Left ventricle myocardium inferior (tissue), 1 donor: ENCODE results near the gene NRIP1. TPM values are rescaled to one million over a fixed set of nuclear protein-coding genes. Genes with fewer than 3 reads are reported as not detected.

Experiments used
- DNase-seq: peaks from one replicate; pipeline ENCODE4 v3.0.0-alpha.2; 2020
- H3K27ac ChIP-seq: fragments of 200-600 bp; replicated peaks from 2 replicates; pipeline ENCODE4 v1.8.0; 2021
- H3K27me3 ChIP-seq: fragments of 200-600 bp; 2 replicates; pipeline ENCODE4 v1.8.0; 2021; ENCODE audit warnings: low read depth
- H3K36me3 ChIP-seq: fragments of 200-600 bp; 2 replicates; pipeline ENCODE4 v1.8.0; 2021
- H3K4me1 ChIP-seq: fragments of 200-600 bp; 2 replicates; pipeline ENCODE4 v1.8.0; 2021
- H3K4me3 ChIP-seq: fragments of 200-600 bp; 2 replicates; pipeline ENCODE4 v1.8.0; 2021; ENCODE audit warnings: mild to moderate bottlenecking, moderate library complexity
- H3K9me3 ChIP-seq: fragments of 200-600 bp; replicated peaks from 2 replicates; pipeline ENCODE4 v1.8.0; 2021
- CTCF ChIP-seq: fragments of 200-600 bp; IDR thresholded peaks from 2 replicates; pipeline ENCODE4 v1.8.0; 2021; ENCODE audit warnings: antibody characterized with exemption, mild to moderate bottlenecking, borderline replicate concordance
- intact Hi-C: fragments of 100-400 bp; cut with micrococcal nuclease; formaldehyde crosslinking; loops from one replicate; pipeline ENCODE4 v1.11.0; 2022
- total RNA-seq: library from RNA; stranded (reverse); fragmentation: NEBNext Ultra II Directional; extraction: Animal tissue kit (Norgen Biotek cat#: 25700); gene quantifications from one replicate; pipeline ENCODE4 v1.2.1, GENCODE V29; 2021
- donor health status: DM: no; HTN: yes; CAD: no; lungs with severe emphysema.

Gene NRIP1
- total RNA-seq, 1 donor from 2014 or later: 16.8 TPM

- DNase-seq: no peak
- TF ChIP-seq CTCF: no peak
- H3K4me3 ChIP-seq: no peak overlapping the region
- no peak overlapping the region for H3K27ac ChIP-seq
- no peaks in the 10 kb centered on the region for H3K27me3 ChIP-seq
- no peaks in the 10 kb centered on the region for H3K9me3 ChIP-seq
- peaks cover 20% of the 10 kb centered on the region for H3K4me1 ChIP-seq
- H3K36me3 ChIP-seq: no peaks in the 10 kb centered on the region
- intact Hi-C loops: no loop called here
Observed at GRCh38 chr21:15029077-15029476, 35.7 kb downstream of the NRIP1 start.

- no peaks in the 10 kb centered on the region for H3K27me3 ChIP-seq
- H3K27ac ChIP-seq: no peak overlapping the region
- TF ChIP-seq CTCF: no peak
- H3K36me3 ChIP-seq: no peaks in the 10 kb centered on the region
- DNase-seq: no peak
- intact Hi-C loops: no loop called here
- H3K4me3 ChIP-seq: no peak overlapping the region
- no peaks in the 10 kb centered on the region for H3K9me3 ChIP-seq
- peaks cover 15% of the 10 kb centered on the region for H3K4me1 ChIP-seq
Observed at GRCh38 chr21:15028186-15028585, 36.6 kb downstream of the NRIP1 start.

- no peak for TF ChIP-seq CTCF
- no peak for DNase-seq
- intact Hi-C loops: no loop called here
Observed at GRCh38 chr21:15027056-15027455, 37.7 kb downstream of the NRIP1 start.

GRCh38 chr21:15026370-15026769 is 38.4 kb downstream of the NRIP1 start:
- Histone ChIP-seq H3K36me3 (no peaks in the 10 kb centered on the region), H3K4me3 (no peak overlapping the region), H3K4me1 (peaks cover 15% of the 10 kb centered on the region), H3K27me3 (no peaks in the 10 kb centered on the region), H3K9me3 (peaks cover 8% of the 10 kb centered on the region), H3K27ac (no peak overlapping the region)
- no peak for DNase-seq
- intact Hi-C loops: no loop called here
- TF ChIP-seq CTCF: no peak

More at GRCh38 chr21:15027056-15027455, 37.7 kb downstream of the NRIP1 start:
- no peaks in the 10 kb centered on the region for H3K36me3 ChIP-seq
- no peaks in the 10 kb centered on the region for H3K27me3 ChIP-seq
- H3K9me3 ChIP-seq: peaks cover 4% of the 10 kb centered on the region
- no peak overlapping the region for H3K4me3 ChIP-seq
- H3K4me1 ChIP-seq: peaks cover 15% of the 10 kb centered on the region
- H3K27ac ChIP-seq: no peak overlapping the region

DNA sequence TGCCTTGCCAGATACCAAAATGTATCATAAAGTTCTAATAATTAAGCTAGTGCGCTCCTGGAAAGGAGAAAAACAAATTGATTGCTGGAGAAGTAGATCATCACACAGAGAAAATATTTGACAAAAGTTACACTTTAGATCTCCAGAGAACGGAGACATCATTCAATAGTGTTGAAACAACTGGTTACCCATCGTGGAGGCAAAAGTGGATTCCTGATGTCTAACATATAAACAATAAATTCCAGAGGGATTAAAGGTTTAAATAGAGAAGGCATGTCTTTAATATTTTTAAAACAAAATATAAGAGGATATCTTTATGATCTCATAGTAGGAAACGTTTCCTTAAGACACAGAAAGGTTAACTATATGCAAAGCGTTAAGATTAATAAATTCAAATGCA is 41.0 kb downstream of the NRIP1 start:
- no peak overlapping the region for H3K27ac ChIP-seq
- H3K27me3 ChIP-seq: no peaks in the 10 kb centered on the region
- no peaks in the 10 kb centered on the region for H3K36me3 ChIP-seq
- no peak for DNase-seq
- H3K4me3 ChIP-seq: no peak overlapping the region
- H3K4me1 ChIP-seq: peaks cover 15% of the 10 kb centered on the region
- peaks cover 8% of the 10 kb centered on the region for H3K9me3 ChIP-seq
- intact Hi-C loops: no loop called here
- TF ChIP-seq CTCF: no peak
